GM18526 (cell line): Measurements from ENCODE around the gene SPIRE1.

Experiments
- POLR2A ChIP-seq: IDR thresholded peaks from 3 replicates; pipeline ENCODE4 v1.6.1; 2011; ENCODE audit not compliant: insufficient read length; ENCODE audit errors: extremely low read depth

Gene SPIRE1

DNA sequence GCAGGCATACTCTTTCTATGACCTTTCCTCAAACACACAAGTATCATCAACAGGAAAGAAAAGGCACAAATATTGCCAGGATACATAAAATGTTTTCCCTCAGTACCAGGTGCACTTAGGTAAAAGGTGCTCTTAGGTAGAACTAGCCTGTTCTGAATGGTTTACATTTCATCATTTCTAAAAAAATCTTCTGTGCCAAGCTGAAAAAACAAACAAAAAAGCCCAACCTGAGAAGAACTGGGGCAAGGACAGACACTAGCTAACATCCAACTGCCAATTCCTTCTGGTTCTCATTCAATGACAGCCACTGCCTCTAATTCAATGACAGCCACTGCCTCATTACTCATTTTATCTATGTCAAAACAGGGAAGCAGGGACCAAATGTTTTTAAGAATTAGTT lies 68.5 kb downstream of the SPIRE1 start:
- no peak for TF ChIP-seq POLR2A

DNA sequence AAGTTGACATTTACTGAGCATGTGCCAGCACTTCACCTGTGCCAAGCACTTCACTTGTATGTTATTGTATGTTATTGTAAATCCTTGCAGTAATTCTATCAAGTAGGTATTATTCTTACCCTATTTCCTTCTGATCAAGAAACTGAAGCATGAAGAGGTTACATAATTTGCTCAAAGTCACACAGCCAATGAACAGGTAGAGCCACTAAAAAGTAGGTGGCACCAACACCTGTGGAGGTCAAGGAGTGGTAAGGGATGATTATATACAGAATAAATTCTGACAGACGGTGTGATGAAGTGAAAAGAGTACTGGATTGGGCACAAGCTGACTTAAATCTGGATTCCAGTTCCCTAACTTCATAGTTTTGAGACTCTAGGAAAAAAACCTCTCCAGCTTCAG lies 71.0 kb downstream of the SPIRE1 start:
- no peak for TF ChIP-seq POLR2A

DNA sequence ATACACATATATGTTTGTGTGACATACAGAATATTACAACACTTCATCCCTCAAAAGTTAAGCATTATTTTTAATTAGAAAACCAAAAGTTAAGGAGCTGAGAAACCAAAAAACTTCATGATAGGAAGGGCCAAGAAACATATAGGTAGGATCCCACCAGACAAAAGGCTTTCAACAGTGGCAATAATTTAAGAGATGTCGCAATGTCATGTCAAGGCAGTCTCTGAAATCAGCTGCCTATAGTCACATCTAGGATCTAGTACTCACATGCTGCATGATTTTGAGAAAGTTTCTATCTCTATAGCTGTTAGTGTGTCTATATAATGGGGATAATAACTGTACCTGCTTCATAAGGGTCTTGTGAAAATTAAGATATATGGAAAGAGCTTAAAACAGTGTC lies 72.7 kb downstream of the SPIRE1 start:
- TF ChIP-seq POLR2A = no peak

DNA sequence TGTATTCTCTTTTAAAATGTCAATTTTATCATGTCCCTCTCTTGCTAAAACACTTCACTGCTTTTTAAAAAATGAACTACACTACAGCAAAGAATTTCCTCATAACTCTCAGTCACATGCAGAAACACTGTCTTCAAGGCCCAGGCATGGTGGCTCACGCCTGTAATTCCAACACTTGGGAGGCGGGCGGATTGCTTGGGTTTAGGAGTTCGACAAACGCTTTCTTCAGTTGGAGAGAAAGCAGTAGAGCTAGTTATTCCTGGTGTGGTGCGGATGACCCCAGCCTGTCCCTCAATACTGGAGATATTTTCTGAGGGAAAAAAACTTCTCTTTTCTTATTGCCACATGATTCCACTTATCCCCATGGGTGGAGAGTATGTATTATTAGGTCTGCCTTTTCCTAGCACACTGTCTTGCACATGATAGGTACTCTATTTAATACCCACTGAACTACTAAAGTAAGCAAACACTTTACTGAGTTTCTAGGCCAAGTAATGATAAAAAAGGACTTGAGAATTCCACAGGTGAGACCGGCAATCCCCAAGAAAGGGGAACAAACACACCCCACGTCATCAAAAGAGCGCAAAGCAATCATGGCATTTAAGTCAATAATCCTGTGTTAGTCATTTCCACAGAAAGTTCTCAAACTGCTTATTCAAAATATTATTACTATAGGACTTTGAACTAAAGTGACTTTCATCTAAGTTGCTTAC lies 77.1 kb downstream of the SPIRE1 start:
- TF ChIP-seq POLR2A = no peak

DNA sequence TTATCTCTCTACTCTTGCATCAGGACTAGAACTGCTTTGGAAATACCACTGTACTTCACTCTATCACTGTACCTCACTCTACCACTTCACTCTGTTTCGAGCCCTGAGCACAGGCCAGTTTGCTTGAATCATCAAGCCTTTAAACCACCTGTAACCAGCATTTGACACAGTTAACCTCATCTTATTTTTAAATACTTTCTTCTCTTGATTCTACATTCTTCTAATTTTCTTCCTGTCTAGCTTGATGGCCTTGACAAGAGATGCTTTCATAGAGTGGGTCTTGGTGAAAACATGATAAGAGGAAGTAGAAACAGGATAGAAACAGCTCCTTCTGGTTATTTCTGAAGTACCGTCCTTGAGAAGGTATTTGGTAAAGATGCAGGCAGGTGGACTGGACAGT lies 78.1 kb downstream of the SPIRE1 start:
- TF ChIP-seq POLR2A = no peak

DNA sequence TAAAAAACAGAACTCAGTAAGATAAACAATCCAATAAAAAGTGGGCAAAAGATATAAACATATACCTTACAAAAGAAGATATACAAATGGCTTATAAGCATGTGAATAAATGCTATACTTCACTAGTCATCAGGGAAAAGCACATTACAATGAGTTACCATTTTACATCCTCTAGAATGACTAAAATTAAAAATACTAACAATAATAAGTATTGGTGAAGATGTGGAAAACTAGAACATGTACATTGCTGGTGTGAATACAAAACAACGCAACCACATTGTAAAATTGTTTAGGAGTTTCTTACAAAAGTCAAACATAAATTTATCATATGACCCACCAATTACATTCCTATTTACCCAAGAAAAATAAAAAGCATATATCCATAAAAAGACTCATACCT lies 80.1 kb downstream of the SPIRE1 start:
- TF ChIP-seq POLR2A = no peak

DNA sequence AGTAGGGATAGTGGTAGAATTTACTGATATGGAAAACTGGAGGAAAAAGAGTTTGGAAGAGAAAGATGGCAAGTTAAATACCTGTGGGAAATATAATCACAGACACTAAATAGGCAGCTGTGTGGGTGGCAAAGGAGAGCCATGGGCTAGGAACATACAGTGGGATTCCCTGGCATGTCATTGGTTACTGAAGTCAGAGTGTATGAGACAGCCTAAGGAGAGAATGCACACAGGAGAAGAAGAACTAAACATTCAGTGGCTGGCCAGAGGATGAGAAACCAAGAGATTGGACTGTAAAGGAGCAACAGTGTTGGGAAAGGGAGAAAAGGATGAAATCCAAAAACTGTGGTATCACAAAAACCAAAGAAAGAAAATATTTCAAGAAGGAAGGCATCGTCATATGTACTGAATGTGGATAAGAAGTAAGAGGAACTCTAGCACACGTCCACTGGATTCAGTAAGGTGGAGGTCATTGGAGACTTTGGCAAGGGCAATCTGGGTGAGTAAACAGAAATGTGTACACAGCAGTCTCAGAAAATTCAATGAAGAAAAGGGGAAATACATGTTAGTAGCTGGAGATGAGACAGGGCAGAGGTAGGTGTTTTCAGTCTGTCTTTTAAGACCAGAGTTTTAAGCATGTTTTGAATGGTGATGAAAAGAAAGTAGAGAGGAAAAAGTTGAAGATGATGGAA lies 83.3 kb downstream of the SPIRE1 start:
- no peak for TF ChIP-seq POLR2A

DNA sequence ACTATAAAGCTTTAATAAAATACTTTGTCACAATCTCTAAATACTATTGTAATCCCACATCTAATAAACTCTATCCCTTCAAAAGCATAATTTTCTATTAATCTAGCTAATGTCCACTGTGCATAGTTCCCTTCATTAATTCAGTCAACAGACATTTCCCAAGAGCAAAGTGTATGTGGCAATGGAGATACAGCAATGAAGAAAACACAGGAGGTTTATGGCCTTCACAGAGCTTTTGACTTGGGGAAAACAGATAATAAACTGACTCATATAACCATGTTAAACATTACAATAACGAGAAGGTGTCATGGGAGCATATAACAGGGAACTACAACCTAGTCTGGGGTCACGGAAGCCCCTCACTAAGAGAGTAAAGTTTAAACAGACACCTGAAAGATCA lies 86.3 kb downstream of the SPIRE1 start:
- TF ChIP-seq POLR2A = no peak

DNA sequence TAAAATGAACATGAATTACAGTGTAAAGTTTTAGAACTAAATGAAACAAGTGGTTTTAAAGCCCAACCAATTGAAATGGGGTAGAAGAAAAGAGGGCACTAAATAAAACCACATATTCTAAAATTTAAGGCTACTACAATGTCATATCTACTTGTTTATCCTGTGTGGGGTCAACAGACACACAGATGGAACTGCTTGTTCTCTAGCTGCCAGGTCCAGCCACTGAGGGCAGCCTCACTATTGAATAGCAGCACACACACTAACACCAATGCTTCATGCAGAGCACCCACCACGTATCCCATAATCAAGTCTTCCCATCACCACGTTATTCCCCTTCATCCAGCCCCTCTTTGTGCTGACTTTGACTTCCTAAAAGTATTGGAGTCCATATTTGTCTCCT lies 88.1 kb downstream of the SPIRE1 start:
- TF ChIP-seq POLR2A = no peak

DNA sequence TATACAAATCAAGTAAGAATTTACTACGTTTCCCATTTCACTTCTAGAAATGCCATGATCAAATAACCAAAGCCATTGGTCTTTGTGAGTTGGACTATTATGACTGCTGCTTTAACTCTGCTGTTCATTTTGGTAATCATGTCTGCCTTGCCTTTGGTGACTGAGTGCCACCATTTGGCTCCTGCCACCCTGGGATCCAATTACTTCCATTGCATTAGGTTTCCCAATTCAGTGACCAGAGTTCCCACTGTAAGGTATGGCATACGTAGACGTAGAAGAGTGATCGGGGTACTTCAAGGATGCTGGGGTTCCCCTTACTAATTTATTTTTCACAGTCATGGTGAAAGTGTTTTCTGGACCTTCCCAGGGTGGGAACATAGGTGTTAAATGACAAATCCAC lies 90.1 kb downstream of the SPIRE1 start:
- no peak for TF ChIP-seq POLR2A

DNA sequence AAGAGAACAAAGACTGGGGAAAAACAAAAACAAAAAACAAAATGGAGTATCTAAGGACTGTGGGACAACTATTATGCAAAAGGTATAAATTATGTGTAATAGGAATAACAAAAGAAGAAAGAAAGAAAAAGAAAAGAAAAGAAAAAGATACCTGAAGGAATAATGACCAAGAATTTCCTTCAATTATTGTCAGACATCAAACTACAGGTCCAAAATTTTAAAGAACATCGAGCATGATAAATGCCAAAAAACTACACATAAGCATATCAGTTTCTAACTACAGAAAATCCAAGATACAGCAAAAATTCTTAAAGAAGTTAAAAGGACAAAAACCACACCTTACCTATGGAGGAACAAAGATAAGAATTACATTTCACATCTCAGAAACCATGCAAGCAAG lies 93.0 kb downstream of the SPIRE1 start:
- no peak for TF ChIP-seq POLR2A

DNA sequence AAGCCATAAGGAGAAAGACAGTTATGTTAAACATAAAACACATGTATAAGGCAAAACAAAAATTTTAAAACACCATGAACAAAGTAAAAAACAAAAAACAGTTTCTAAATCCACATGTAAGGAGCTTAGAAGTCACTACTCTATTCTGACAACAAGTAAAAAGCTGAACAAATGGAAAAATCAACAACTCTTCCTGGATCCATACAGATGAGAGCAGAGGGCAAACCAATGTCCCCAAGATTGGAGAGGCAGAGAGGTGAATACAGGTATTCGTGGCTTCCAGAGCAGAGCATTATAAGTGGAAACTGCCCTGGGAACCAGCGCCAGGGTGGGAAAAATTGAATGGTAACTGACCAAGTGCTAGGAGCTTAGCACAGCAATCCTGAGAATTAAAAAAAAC lies 93.5 kb downstream of the SPIRE1 start:
- no peak for TF ChIP-seq POLR2A

DNA sequence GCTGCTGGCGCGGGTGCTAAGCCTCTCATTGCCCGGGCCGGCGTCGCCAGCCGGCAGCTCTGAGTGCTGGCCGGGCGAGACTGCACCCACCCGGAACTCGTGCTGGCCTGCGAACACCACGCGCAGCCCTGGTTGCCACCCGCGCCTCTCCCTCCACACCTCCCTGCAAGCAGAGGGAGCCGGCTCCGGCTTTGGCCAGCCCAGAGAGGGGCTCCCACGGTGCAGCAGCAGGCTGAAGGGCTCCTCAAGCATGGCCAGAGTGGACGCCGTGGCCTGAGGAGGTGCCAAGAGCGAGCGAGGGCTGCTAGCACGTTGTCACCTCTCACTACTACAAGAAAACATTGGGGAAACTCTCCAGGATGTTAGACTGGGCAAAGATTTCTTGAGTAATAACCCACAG lies 98.6 kb downstream of the SPIRE1 start:
- TF ChIP-seq POLR2A = no peak

DNA sequence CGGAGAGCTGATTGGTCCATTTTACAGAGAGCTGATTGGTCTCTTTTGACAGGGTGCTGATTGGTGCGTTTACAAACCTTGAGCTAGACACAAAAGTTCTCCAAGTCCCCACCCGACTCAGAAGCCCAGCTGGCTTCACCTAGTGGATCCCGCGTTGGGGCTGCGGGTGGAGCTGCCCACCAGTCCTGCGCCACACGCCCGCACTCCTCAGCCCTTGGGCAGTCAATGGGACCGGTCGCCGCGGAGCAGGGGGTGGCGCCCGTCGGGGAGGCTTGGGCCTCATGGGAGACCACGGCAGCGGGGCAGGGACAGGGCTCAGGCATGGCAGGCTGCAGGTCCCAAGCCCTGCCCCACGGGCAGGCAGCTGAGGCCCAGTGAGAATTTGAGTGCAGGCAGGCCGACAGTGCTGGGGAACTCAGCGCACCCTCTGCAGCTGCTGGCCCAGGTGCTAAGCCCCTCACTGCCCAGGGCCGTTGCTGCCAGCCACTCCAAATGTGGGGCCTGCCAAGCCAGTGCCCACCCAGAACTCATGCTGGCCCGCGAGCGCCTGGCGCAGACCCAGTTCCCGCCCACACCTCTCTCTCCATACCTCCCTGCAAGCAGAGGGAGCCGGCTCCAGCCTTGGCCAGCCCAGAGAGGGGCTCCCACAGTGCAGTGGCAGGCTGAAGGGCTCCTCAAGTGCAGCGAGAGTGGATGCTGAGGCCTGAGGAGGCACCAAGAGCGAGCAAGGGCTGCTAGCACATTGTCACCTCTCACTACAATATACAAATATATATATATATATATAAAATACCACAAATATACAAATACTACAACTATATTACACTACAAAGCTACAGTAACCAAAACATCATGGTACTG lies 100.7 kb downstream of the SPIRE1 start:
- TF ChIP-seq POLR2A = no peak

DNA sequence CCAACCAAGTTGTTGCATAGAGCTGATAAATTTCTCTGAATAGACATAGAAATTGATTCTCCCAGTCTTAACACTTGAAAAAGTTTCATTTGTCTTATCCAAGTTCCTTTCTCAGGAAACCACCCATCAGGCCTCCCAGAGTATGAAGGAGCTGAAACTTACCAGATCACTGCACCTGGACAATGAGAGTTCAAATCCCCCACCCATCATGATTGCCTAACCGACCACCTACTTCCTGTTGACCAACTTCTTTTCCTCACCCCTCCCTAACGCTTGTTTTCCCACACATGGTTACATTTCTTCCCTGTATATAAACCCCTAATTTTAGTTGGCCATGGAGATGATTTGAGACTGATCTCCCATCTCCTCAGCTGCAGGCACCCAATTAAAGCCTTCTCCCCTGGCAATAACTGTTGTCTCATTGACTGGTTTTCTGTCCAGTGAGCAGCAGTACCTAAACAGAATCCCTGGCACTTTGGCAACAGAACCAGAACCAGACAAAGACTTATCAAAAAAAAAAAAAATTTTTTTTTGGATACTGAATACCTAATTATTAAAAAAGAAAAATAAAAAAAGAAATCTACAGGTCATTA lies 103.0 kb downstream of the SPIRE1 start:
- no peak for TF ChIP-seq POLR2A

DNA sequence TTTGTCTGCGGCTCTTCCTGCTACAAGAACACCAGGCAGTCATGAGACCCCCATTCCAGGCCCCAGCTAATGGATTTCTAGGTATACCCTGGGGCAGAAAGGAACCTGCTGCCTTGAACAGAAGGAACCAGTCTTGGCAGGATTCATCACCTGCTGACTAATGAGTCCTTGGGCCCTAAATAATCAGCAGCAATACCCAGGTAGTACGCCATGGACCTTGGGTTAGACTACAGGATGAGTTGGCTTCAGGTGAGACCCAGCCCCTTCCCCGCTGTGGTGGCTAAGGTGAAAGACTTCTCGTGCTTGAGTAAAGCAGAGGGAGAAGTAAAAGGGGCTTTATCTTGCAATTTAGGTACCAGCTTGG lies 105.0 kb downstream of the SPIRE1 start:
- TF ChIP-seq POLR2A = no peak

DNA sequence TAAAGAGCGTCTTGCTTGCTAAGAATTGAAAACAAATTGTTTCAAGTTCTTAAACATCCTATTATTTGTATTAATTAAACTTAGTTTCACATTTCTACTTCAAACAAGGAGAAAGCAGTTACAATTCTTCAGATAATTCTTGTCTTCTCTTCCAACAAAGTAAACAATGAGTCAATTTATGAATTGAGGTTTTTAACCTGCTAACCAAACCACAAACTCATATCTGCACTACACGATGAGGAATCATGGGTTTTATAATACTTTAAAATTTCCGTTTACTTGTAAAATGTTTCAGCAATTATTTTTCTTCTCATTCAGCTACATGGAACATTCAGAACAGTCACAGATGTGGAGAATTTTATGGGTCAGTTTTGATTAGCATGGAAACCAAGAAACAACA lies 114.2 kb downstream of the SPIRE1 start:
- no peak for TF ChIP-seq POLR2A
